Measurements from ENCODE around the gene RPP21.

Gene RPP21

DNA sequence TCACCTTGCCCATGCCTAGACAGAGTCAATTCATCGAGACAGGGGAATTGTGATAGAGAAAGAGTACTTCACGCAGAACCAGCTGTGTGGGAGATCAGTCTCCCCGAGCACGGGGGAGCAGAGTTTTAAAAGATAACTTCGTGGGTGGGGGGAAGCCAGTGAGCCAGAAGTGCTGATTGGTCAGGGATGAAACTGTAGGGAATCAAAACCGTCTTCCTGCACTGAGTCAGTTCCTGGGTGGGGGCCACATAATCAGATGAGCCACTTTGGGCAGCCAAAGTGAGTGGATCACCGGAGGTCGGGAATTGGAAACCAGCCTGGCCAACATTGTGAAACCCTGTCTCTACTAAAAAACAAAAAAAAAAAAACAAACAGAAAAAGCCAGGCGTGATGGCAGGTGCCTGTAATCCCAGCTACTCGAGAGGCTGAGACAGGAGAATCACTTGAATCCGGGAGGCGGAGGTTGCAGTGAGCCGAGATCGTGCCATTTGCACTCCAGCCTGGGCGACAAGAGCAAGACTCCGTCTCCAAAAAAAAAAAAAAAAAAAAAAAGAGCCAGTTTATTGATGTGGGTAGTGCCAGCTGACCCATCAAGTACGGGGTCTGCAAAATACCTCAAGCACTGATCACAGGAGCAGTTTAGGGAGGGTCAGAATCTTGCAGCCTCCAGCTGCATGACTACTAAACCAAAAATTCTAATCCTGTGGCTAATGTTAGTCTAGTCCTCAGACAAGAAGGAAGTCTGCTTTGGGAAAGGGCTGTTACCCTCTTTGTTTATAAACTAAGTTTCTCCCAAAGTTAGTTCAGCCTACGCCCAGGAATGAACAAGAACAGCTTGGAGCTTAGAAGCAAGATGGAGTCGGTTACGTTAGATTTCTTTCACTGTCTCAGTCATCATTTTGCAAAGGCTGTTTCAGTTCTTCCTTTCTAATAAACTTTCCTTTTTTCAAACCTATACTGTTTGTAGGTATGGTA is 22.1 kb upstream of the RPP21 start:
- TF ChIP-seq, protein P1, sequence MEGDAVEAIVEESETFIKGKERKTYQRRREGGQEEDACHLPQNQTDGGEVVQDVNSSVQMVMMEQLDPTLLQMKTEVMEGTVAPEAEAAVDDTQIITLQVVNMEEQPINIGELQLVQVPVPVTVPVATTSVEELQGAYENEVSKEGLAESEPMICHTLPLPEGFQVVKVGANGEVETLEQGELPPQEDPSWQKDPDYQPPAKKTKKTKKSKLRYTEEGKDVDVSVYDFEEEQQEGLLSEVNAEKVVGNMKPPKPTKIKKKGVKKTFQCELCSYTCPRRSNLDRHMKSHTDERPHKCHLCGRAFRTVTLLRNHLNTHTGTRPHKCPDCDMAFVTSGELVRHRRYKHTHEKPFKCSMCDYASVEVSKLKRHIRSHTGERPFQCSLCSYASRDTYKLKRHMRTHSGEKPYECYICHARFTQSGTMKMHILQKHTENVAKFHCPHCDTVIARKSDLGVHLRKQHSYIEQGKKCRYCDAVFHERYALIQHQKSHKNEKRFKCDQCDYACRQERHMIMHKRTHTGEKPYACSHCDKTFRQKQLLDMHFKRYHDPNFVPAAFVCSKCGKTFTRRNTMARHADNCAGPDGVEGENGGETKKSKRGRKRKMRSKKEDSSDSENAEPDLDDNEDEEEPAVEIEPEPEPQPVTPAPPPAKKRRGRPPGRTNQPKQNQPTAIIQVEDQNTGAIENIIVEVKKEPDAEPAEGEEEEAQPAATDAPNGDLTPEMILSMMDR (conservative IDR thresholded peaks at IDR 0.05; ENCODE audit: low read depth) = no peak
- H3K27ac ChIP-seq = peak overlapping the region; percentile 51
- CTCF ChIA-PET = no interaction called here

DNA sequence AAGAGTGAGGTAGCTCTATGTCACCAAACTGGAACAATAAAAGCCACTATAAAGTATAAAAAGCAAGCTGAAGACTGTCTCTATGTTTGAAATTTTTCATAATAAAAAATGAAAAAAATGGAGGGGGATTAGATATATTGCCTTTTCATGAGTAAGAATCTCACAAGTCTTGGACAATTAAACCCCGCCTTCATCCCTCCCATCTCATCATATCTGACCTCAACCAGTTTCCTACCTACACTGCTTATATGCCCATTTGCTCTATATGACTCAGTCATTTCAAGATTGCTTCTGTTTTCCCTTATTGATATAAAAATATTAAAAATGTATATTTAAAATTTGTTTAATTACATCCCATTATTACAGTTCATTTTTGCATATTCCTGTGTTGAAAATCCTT is 21.1 kb upstream of the RPP21 start:
- TF ChIP-seq, protein P1 (conservative IDR thresholded peaks at IDR 0.05; ENCODE audit: low read depth) = no peak
- CTCF ChIA-PET = no interaction called here
- peak; percentile 32 for DNase-seq (ENCODE audit: low spot score)
- H3K27ac ChIP-seq = no peak overlapping the region
- POLR2A ChIA-PET (ENCODE audit: low non-redundant PET) = interaction anchor here (0.6 kb wide), 1 partner anchor 1114 kb away, joined by 3 read pairs; no protein-coding TSS in a partner anchor

More for the DNA sequence above, 22.1 kb upstream of the RPP21 start:
- no peak for DNase-seq (ENCODE audit: low spot score)
- POLR2A ChIA-PET (ENCODE audit: low non-redundant PET) = no interaction called here

DNA sequence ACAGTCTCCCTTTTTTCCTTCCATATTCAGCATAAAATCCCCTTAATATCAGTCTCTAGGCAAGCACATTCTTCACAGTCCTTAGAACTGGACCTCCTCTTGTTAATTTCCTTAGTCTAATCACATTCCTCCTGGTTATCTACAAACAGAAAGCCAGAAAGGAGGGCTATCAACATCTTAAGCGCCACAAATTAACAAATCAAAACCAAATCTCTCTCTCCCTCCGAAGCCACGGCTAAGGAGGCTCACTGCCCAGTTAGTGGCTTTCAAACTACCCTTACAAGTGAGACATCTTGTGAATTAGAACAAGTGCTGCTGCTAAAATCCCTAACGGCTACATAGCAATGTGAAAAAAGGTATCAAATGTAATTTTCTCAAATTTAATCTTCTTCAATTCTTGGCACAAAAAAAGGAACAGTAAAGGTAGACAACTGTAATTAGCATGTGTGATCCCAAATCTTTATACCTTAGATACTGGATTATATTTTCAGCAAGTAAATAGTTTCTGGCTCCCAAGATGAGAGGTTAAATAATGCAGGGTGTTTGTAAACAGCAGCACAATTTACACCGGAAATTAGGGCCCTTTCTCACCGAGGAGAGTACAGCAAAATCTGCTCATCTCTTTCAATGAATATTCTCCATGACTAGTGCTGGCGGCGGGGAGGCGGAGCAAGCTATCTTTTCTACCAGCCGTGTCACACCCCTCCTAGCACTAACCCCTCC is 19.6 kb upstream of the RPP21 start:
- CTCF ChIA-PET = interaction anchor here (0.6 kb wide), 2 partner anchors 106 to 151 kb away, joined by 3 to 6 read pairs; no protein-coding TSS in a partner anchor
- H3K27ac ChIP-seq = peak overlapping the region; percentile 94
- POLR2A ChIA-PET (ENCODE audit: low non-redundant PET) = interaction anchor here (0.7 to 1.0 kb wide), 2 partner anchors 11 to 167 kb away, joined by 3 read pairs; no protein-coding TSS in a partner anchor
- DNase-seq (ENCODE audit: low spot score) = peak; percentile 83
- TF ChIP-seq, protein P1 (conservative IDR thresholded peaks at IDR 0.05; ENCODE audit: low read depth) = no peak

DNA sequence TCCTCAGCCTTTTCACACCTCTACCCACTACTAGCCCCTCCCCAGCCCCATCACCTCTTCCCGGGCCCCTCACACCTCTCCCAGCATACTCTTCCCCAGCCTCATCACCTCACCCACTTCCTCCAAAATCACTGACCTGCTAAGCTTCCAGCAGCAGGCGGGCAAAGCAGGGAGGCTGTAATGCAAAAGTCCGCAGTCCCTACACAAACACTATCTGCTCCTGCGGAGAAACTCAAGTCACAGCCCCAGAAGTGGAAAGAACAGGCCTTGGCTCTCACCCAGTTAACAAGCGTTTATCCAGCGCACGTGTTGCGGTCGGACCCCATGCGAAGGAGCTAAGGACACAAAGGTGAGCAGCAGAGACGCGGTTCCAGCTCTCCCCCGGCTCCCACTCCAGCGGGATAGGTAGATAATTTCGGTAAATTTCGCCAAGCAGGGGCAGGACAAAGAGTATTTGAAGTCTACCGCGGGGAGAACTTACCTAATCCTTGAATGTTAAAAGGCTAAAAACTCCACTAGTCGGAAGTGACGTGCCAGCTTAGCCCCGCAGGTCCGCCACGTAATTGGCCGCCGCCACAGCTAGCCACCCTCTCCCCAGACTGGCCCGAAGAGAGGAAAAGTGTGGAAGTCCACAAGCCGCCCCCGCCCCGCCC is 19.0 kb upstream of the RPP21 start:
- TF ChIP-seq, protein P1 (conservative IDR thresholded peaks at IDR 0.05; ENCODE audit: low read depth) = no peak
- ChIA-PET POLR2A (ENCODE audit: low non-redundant PET) (interaction anchor here (0.5 to 1.0 kb wide), 3 partner anchors 11 to 166 kb away, joined by 3 to 6 read pairs (median 3); no protein-coding TSS in a partner anchor), CTCF (interaction anchor here (0.6 to 0.8 kb wide), 3 partner anchors 107 to 152 kb away, joined by 3 to 6 read pairs (median 3); no protein-coding TSS in a partner anchor)
- peak overlapping the region; percentile 94 for H3K27ac ChIP-seq
- peak; percentile 75 for DNase-seq (ENCODE audit: low spot score)

DNA sequence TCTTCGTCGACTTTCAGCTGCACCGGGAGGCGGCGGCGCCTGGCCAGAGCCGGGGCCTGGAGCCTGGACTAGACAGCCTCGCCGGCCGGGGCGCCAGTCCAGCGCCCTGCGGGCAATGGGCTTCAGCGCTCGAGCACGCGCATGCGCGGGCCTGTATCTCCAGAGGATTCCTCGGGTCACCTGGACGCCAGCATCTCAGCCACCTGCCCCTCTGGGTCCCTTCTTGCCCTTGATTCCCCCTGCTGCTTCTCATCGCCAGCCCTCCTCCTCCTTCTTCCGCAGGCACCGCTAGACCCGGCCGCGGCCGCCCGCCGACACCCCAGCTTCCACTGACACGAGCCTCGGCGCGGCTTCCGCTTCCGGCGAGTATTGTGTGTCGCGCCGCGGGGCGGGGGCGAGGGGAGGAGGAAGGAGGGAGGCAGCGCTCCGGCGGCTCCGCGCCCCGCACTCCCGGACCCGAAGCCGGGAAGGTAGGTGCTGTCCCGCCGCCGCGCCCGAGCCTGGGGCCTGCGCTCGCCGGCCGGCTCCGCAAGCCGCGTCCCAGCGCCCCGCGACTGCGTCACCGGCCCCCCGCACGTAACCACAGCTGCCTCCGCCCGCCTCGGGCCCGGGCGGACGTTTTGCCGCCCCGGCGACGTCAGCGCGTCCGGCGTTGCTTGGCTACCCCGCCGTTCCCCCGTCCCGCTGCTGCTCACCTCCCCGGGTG is 18.3 kb upstream of the RPP21 start, which contains the start of gene TRIM39:
Gene TRIM39 (plus strand): TSS at position 402 of the 706 bp plus-strand sequence. CDS start 2,391 bp downstream, outside the sequence.
- POLR2A ChIA-PET (ENCODE audit: low non-redundant PET) = interaction anchor here (0.5 to 0.6 kb wide), 2 partner anchors 13 to 287 kb away, joined by 3 to 6 read pairs; no protein-coding TSS in a partner anchor

More for the DNA sequence above, 18.3 kb upstream of the RPP21 start, which contains the start of gene TRIM39:
- H3K27ac ChIP-seq = peak within 1 kb of the TSS; percentile 94
- CTCF ChIA-PET = interaction anchor here (0.8 kb wide), 1 partner anchor 108 kb away, joined by 3 read pairs; no protein-coding TSS in a partner anchor
- DNase-seq (ENCODE audit: low spot score) = peak; percentile 91
- TF ChIP-seq, protein P1 (conservative IDR thresholded peaks at IDR 0.05; ENCODE audit: low read depth) = no peak
